GM19023 (cell line): Measurements from ENCODE around the gene GALT.
"Not testable (repeated sequence)": the region's sequence is repeated elsewhere in the genome, so short reads cannot be mapped to it uniquely, and the experiment has no call there.

Source experiments
- ATAC-seq: cut with Tn5 transposase; IDR thresholded peaks from one replicate; pipeline ENCODE4 v1.9.1; 2021; ENCODE audit warnings: mild to moderate bottlenecking, moderate library complexity; ENCODE audit not compliant: unreplicated experiment

The GALT gene

DNA sequence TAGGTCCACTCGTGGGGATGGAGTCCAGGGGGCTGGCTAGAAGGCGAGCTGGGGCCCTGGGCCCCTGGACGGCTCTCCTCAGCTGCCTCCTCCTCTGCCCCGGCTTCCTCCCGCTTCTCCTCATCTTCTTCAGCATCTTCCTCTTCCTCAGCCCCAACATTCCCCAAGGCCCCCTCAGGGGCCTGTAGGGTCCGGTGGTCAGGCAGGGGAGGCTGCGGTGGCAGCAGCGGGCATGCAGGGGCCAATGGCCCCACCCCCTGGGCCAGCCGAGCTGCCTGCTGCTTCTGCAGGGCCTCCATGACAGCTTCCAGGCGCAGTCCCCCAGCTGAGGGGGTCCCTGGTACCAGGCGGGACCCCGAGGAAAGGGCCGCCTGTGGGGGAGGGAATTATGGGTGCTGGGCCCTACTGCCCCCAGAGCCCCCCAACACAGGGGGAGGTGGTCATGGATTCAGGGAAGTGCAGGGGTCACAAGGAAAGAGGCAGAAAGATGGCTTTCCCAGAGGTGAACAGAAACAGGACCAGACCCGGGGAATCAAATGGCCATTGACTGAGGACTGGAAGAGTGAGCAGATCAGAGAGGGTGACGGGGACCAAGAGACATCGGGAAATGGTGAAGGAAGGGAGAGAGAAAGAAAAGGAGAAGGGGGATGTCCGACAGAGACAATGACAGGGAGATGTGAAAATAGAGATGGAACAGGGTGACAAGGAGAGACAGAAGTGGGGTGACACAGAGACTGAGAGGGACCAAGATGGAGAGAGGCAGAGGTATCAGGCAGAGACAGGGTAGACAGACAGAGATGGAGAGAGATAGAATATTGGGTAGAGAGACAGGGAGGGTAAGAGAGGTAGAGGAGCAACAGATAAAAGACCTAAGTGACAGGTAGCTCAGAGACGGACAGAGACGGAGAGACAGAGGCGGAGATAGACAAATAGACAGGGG lies 18.5 kb upstream of the GALT start:
- no peak for ATAC-seq

DNA sequence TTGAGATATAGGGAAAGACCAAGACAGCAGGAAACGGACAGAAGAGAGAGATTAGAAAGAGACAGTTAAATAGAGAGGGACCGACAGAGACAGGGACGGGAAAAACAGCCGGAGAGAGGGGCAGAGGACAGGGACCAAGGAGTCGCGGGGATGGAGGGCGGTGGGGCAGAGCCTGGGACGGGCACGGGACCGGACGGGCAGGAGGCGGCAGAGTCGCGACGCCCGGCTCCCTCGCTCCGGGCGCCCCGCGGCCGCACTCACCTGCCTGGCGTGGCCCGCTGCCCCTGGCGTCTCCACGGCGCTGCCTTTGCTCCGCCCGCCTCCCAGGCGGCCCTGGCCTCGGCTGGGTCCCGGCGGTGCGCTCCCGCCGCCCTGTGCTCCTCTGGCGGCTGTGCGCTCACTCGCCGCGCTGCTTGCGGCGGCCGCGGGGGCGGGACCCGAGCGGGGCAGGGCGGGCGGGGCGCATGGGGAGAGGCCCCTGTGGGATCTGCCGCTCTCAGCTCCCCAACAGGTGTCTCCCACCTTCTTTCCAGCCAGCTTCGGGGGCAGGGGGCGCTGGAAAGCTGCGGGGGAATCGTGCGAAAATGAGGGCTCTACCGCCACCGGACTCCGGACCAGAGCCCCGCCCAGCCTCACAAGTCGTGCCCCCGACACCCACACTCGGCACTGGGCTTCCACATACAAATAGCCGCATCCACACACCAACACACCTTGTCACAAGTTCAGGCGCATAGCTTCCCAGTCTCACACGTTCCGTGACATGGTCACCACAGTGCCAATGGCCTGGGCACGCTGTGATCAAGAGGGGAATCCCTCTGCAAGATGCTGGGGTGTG lies 17.6 kb upstream of the GALT start, which contains the start of gene ARID3C:
Gene ARID3C, minus strand, starts transcription at position 411 of the 835 bp plus-strand sequence. CDS start 1,052 bp downstream, outside the sequence.
- ATAC-seq, result no peak

- ATAC-seq, result no peak
Measured at GRCh38 chr9:34629491-34629808, 17.0 kb upstream of the GALT start.

GRCh38 chr9:34630402-34631154 lies 15.9 kb upstream of the GALT start:
- no peak for ATAC-seq

DNA sequence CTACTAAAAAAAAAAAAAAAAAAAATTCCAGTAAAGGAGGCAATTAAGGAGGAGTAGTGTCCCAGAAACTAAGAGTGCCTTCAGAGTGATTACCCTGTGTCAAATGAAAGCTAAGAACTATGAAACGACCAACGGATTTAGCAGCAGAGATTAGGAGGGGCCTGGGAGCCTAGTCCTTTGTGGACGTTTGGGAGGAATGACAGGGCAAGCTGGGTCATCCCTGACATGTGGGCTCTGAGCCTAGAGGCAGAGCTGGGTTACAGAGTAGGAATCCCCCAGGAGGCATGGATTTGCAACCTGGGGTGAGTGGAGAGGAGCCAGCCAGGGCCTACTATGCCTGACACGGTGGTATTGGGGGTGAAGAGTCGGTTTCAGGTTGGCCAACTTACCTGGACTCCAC lies 13.3 kb upstream of the GALT start:
- no peak for ATAC-seq

DNA sequence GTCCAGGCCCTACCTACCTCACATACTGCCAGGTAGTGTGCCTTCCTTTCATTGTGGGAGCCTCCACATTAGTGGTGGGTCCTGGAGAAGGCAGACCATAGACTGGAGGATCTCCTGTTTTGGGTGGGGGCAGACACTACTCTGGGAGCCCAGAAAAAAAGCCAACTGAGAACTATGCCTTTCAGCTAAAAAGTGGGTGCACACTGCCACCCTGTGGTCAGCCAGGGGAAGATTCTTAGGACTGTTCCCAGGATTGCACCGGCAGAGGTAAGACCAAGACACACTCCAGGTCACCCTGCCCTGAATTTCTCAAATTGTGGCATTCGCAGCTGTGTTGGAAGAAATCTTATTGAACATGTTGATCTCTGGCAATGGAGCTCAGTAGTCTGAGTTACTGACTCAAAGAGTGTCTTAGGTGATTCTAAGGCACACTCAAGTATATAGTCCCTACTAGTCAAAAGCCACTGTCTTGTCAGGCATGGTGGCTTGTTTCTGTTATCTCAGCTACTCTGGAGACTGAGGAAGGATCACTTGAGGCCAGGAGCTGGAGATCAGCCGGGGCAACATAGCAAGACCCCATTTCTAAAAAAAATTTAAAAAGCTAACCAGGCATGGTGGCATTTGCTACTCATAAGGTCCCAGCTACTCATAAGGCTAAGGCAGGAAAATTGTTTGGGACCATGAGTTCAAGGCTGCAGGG lies 12.5 kb upstream of the GALT start:
- no peak for ATAC-seq

- ATAC-seq, result no peak
Measured at GRCh38 chr9:34634551-34635248, 11.8 kb upstream of the GALT start.

GRCh38 chr9:34635556-34635955 lies 10.9 kb upstream of the GALT start:
- no peak for ATAC-seq

DNA sequence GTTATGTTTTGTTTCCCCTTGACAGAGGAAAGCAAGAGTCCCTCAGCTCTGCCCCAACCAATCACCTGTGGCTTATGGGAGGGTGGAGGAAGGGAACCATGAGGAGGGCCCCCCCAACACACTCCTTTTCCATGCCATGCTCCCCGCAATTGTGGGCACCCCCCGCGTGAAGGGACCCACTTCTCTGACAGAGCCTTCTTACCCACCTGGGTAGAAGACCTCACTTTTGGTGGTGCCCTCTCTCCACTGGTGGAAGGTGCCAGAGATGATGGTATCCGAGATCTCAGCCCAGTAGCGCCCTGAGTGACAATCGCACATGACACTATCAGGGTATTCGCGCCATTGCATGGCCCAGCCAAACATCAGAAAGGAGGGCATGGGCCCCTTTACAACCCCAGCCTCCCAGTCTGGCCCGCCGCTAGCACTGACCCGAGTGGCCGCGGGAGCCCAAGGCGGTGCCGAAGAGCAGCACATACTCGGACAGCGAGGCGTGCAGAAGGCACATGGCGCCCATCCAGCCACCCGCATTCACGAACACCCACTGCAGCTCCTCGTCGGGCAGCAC lies 9.6 kb upstream of the GALT start:
- no peak for ATAC-seq

DNA sequence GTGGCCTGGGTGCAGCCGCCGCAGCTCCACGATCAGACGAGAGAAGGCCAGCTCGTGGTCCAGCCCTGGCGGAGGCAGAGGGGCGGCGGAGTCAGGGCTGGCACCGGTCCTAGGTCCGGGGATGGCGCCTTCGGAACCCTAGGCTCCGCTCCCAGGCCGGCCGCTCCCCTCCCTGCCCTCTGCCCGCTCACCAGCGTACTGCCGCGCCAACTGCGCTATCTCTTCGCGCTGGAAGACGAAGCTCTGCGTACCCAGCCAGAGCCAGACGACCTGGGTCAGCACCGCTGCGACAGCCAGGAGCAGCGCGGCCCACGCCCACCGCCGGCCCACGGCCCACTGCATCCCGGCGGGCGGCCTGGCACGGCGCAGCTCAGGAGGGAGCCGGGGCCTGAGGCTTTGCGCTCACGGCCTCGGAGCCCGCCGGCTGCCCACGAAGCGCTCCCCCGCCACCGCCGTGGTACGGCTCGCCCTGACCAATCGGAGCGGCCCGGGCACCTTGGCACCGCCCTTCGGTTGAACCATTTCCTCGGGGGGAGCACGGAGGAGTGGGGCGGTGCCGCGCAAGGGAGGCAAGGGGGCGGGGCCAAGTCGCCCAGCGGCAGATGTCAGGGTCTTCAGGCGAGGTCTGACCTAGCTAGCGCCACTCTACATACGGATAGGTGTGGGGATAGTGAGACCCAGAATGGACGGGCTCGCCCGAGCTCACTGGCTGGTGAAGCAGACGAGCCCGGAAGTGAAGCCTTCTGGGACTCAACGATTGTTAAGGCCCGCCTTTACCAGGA lies 8.9 kb upstream of the GALT start, which contains the start of gene SIGMAR1:
Gene SIGMAR1, minus strand, starts transcription at position 432 of the 782 bp plus-strand sequence. Its CDS starts 90 bp downstream, at position 342.
- peak; percentile 87 for ATAC-seq

GRCh38 chr9:34638138-34638445 lies 8.4 kb upstream of the GALT start:
- no peak for ATAC-seq

- ATAC-seq, result not testable (repeated sequence)
Measured at GRCh38 chr9:34639322-34639721, 7.2 kb upstream of the GALT start.

- ATAC-seq, result no peak
Measured at GRCh38 chr9:34642679-34643078, 3.8 kb upstream of the GALT start.

DNA sequence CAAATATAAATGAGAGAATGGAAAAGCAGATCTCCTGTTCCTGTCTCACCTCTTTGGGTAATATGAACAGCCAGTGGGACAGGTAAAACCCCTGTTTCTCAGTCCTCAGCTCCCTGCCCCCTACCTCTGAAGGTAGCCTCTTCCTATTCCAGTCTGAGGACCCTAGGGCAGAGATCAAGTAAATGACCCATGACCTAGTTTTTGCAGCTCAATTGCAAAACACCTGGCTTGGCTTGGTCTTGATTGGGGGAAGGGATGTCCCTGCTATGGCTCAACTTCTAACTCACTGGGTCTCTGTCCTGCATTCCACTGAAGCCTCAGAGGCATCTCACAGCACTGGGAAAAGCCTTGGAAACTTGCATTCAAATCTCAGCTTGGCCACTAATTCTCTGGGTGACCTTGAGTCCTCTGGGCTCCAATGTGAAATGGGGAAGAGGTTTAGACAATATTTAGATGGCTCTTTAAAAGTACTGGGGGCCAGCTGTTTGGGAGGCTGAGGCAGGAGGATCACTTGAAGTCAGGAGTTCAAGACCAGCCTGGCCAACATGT lies 1.6 kb upstream of the GALT start:
- no peak for ATAC-seq

- ATAC-seq, result no peak
Measured at GRCh38 chr9:34647084-34647403, 569 bp downstream of the GALT start.

- ATAC-seq, result no peak
Measured at GRCh38 chr9:34647651-34648050, 1.2 kb downstream of the GALT start.

DNA sequence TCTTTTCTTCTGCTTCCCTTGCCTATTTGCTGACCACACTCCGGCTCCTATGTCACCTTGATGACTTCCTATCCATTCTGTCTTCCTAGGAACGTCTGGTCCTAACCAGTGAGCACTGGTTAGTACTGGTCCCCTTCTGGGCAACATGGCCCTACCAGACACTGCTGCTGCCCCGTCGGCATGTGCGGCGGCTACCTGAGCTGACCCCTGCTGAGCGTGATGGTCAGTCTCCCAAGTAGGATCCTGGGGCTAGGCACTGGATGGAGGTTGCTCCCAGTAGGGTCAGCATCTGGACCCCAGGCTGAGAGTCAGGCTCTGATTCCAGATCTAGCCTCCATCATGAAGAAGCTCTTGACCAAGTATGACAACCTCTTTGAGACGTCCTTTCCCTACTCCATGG lies 2.2 kb downstream of the GALT start:
- no peak for ATAC-seq

DNA sequence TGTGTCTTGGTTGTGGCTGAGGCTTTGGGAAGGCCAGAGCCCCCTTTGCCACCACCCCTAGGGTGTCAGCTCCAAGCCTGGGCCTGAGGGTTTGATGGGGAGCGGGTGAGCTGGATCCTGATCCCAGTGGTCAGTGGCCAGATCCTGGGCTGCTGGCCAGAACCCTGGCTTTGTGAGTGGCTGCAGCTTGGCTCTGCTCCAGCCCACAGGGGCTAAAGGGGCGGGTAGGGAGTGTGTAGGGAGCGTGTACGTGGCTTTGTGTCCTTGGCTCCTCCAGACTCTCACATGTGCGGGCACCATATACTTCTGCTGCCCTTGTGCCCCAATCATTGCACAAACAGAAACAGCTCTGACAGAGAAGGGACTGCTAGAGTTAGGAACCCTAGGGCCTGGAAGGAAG lies 4.3 kb downstream of the GALT start:
- no peak for ATAC-seq

DNA sequence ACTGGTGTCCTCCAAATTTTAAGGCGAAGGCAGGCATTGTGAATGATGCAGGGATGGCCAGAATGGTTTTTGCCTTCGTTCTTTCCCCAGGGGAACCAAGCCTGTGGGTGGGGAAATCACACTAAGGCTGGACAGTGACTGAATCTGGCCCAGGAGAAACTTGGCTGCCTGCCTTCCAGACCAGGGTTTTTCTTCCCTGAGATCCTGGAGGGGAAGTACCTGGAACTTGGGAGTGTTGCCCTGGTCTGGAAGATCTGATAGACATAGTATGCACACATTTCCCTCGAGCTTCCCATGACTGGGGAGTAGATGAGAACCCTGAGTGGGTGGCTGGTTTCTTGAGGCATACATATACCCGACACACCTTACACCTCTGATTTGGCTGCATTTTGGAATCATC lies 4.8 kb downstream of the GALT start:
- ATAC-seq, result no peak
